GM18858 (cell line): Measurements from ENCODE around the gene BMAL2.
A peak's percentile ranks its signal among the peaks of the same experiment; 100 is the strongest.

Experiments used
- ATAC-seq: cut with Tn5 transposase; IDR thresholded peaks from one replicate; pipeline ENCODE4 v1.9.1; 2021; ENCODE audit not compliant: unreplicated experiment

Gene BMAL2

DNA sequence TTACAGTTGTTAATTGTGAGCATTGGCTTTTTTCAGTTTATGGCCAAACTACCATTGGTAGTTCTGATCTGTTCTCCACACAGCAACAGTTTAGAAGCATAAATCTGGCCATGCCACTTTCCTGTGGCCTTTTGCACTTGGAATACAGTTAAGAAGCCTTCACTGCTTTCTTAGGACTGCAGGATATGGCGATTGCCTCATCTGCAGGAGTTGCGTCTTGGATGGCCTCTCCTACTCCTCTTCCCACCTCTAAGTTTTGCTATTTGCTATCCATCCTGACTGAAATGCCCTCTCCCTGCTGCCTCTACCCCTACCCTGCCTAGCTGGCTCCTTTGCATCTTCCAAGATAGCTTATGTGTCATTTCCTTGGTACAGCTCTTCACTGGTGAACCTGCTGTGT lies 12.8 kb upstream of the BMAL2 start:
- ATAC-seq: no peak

DNA sequence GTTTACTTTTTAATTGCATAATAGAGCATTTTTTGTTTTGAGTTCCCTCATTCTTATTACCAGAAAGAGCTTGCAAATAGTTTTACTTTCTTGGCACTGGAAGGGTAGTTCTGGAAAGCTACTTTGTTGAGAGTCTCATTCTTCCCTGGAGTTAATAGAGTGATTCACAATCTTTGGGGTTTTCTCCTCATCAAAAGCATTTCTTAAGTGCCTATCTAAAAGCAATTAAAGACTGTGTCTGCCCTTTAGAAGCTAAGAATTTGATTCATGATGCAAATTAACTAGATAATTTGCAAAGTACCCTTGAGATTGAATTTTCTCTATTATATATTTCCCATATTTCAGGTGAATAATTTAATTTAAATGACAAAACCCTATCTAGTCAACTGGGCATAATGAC lies 8.1 kb upstream of the BMAL2 start:
- no peak for ATAC-seq

DNA sequence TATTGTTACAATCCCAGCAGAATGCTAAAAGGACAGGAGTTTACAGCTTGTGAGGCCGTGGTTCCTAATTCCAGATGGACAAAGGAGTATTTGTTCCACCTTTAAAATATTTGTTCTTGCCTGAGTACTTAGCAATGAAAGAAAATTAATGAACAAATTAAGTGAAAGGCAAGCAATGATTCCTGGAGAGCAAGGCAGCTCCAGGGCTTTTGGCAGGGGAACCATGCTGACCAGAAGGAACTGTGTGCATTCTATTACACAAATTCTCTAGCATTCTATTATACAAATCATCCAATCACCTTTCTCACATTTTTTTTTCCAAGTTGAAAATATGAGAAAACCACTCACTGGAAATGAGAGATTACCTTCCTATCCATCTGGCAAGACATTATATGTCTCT lies 1.8 kb upstream of the BMAL2 start:
- no peak for ATAC-seq

DNA sequence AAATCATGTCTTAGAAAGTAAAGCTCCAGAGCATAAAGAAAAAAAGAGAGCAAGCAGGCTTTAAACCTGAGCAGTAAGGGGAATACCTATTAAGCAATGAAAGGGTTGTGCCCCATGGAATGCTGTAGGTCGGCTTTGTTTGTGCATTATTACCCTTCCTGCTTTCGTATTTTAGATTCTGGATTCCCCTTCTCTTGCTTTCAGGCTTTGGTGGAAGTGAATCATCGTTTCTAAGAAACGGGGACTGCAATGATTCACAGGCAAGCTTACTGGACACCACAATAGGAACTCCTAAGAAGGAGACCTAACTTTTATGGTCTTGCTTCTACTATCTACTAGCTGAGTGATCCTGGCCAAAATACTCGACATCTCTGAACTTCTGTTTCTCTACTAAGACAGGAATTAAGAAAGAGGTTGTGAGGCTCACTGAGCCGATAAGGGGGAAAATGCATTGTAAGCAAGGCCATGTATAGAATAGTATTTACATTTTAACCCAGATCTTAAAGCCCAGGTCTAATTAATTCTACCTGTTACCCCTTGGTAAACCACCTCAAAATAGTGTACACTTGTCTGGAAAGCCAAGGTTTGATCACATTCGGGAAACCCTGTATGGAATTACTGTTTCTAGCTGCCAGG lies 1.2 kb upstream of the BMAL2 start:
- peak; percentile 35 for ATAC-seq

DNA sequence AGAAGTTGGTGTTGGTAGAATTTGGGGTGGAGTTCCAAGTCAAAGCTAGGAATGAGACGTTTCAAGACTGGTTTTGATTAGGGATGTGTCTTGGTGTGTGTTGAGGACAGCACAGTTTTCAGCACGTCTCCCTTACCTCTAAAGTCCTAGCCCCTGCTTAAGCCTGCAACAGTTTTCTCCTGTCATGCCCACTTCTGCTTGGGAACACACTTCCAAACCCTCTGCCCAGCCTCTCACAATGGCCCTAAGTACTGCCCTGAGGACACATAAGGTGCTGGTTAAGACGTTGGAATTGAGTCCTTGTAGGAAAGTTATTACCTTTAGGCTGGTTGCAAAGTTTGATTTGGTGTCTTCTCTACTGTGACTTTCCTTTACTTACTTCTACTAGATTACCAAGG lies 710 bp upstream of the BMAL2 start:
- no peak for ATAC-seq

DNA sequence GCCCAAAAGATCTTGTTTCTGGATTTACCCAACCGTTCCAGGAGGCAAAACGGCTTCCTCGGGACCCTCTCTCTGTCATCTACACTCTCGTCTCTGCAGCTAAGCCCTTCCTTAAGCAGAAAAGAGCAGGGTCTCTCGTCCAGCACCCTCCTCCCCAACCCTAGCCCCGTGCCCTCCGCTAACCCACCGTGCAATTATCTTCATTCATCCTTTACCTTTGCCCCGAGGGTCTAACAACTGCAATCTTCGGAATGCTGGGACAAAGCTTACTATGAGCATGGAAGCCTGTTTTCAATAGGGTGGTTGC lies 276 bp upstream of the BMAL2 start:
- no peak for ATAC-seq

DNA sequence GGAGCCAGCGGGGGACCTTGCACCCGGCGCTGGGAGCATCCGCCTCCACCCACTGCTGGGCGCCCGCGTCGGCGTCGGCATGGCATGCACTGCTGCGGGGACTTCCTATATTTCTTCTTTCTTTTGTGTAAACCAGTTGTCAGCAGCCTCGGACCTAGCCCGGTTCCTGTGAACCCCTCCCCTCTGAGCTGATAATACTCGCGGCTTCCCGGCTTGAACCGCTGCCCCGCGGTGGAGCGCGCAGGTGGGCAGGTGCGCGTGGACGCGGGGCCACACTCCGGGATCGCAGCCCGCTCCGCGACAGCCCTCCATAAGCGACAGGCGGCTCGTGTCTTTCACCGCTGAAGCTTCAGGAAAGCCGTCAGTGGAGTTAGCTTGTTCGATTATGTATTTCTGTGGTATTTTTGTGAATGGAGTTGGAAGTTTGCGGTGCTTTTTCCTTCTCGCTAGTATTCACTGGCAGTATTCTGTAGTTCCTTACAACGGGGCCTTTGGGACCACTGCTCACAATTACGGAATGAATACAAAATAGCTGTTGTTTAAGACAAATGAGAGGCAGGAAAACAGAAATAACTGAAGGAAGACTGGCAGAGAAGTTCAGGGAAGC lies 870 bp downstream of the BMAL2 start:
- ATAC-seq: peak; percentile 11

DNA sequence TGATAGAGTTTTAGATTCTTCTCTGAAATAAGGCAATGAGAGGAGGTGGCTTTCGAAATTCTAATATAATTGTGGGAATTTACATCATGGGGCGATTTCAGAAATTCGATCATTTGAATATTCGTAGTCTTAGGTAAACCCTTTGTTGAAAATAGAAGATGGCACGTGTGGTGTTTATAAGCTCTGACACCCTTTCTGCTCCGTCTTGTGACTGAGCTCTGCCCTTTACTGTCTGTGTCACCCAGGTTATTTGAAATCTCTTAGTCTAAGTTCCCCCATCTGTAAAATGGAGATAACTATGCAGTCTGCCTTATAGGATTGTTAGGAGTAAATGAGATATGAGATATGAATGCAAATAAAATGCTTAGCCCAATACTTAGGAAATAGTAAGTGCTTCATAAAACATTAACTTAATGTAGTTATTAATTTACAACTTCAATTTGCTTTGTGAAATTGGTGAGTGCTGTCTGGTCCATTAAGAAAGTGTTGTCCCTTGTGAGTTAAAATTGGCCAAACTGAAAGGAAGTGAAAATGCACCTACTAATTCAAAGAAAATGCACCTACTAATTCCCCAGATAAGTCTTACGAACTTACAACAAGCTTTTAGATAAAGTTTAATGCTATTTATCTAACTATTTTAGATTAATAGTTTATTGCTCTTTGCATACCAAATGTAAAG lies 1.5 kb downstream of the BMAL2 start:
- no peak for ATAC-seq

DNA sequence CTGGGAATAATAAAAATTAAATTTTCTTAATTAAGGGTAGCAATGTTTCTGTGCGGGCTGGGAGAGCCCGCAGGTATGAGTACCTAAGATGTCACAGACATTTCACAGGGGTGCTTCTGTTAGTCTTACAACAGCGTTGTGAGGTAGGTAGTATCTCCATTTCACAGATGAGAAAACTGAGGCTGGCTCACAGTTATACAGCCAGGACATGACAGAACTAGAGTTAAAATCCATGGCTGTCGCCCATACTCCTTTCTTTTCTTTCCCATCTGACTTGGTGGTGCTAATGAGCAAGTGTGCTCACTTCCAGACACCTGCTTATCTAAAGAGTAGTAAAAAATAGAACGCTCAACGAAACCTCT lies 2.1 kb downstream of the BMAL2 start:
- ATAC-seq: no peak

DNA sequence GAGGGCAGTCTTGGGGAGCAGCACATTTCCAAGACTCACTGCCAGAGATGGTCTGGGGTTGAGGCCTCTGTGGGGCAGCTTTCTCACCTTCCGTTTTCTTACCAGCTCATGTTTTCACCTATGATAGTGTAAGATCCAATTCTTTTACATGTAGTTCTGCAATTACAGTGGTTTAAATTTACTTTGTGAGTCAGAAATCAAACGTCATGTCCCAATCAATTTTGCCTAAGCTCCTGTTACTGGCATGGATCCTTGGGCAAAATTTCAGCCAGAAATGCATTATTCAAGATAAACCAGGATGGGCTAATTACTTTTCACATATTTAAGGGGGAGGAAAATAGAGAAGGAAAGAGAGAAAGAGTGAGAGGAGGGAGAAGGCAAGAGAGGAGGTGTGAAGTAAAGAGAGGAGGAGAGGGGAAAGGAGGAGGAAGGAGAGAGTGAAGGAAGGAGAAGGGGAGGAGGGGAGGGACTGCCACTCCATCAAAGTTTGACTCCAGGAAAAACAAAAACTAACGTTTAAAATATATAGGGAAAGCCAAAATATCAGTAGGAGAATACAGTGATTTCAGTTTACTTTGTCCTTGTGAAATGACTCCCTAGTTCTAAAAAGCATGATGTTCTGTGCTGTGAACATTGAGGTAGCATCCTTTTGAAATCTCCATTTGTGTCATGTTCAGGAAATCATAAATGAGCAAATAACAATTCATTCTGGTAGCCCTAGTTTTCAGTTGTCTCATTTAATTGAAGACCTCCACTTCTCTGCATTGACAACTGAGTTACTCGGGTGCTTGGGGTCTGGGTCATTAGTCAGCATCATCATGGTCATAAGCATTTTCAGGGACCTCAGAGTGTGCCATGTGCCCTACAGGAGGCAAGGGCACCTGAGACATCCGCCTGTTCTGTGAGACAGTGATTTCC lies 3.0 kb downstream of the BMAL2 start:
- no peak for ATAC-seq

DNA sequence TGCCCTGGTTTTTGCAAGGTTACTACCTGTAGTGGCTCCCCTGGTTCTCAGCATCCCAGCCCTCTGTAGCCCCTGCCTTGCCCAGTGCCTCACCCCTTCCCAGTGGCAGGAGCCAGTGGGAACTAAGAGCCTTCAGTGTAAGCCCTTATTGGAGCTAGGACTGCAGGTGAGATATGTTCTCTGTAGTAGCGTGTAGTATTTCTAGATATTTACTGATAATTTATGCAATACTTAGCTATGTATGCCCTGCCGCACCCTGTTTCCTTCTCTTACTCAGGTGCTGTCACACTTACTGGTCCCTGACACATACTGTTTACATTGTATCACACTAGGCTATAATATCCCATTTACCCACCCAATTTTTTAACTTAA lies 3.6 kb downstream of the BMAL2 start:
- ATAC-seq: no peak

DNA sequence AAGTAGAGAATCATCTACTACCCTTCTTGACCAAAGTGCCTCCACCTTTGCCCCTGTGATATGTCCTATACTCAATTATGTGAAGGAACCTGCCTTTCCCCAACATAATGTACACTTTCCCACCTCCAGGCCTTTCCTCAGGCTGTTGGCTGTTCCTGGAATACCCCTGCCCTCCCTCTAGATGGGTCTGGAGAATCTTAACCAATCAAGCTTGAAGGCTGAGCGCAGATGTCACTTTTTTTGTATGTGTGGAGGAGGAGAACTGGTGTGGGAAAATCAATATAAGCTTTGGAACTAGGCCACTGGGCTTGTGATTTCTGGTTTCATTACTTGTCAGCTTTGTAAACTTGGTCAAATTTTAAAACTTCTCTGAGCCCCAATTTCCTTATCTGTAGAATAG lies 4.7 kb downstream of the BMAL2 start:
- ATAC-seq: no peak

DNA sequence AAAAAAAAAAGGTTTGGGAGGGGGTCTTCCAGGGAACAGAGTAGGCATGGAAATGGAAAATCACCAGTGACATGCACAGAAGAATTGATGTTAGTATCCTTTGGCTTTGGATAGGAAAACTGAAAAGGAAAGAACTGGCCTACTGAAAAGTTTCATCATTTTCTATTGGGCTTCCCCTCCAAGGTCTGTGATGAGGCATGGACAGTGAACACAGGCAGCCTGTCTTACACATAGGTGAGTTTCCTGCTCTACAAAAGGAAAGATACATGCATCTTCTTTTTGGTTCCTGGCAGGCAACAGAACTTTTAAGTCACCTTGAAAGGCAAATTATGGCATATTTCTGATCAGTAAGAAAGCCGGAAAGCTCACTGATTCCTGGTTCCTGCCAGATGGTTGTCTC lies 5.8 kb downstream of the BMAL2 start:
- no peak for ATAC-seq

DNA sequence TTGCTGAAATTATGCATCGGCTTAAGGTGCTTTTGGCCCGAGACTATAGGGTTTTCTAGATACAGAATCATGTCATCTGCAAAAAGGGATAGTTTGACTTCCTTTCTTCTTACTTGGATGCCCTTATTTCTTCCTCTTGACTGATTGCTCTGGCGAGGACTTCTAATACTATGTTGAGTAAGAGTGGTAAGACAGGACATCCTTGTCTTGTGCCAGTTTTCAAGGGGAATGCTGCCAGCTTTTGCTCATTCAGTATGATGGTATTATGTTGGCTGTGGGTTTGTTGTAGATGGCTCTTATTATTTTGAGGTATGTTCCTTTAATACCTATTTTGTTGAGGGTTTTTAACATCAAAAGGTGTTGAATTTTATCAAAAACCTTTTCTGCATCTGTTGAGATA lies 8.3 kb downstream of the BMAL2 start:
- no peak for ATAC-seq

DNA sequence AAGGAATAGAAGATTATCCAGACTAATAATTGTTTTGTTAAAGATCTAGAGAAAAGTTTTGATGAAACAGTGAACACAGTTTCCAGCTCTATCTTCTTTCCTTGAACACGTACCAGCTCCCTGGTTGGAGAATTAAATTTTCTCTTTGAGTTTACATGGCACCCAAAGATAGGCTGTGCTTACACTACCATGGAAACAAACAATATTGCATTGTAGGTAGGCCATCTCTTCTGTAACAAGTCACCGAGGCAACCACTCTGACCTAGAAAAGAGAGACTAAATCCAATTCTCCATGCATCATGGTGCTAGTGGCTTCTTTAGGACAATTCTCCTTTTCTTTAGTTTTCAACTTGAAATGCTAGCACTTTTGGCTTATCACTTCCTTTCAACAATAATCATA lies 9.9 kb downstream of the BMAL2 start:
- no peak for ATAC-seq

DNA sequence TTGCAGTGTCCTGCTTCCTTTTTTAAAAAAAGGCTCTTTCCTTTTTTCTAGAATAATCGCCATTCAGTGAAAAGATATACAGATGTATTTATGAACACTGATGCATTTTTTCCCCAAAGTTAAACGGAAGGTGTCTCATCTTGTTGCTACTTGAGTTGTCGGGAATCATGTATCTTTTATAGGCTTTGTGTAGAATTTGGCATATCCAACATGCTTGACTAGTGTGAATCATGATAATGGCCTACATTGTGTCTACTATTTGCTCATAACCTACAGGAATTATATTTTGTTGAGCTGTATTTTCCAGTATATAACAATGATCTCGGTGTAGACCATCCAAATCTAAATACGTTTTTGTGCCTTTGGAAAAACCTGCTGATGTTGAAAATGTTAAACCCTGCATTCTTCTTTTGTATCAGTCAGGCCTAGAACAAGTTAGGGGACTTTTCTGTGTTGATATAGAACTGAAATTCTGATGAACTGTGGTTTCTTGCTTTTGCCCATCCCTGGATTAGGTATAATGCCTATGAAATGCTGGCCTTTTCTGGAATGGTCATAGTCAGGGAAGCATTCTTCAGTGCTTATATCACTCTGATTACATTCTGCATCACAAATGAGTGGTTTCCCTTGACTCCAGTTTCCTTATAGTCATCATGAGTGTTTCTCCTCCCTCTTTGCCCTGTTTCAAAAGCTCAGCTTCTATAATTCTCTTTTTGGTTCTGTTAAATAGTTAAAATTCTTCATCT lies 10.8 kb downstream of the BMAL2 start:
- ATAC-seq: no peak

DNA sequence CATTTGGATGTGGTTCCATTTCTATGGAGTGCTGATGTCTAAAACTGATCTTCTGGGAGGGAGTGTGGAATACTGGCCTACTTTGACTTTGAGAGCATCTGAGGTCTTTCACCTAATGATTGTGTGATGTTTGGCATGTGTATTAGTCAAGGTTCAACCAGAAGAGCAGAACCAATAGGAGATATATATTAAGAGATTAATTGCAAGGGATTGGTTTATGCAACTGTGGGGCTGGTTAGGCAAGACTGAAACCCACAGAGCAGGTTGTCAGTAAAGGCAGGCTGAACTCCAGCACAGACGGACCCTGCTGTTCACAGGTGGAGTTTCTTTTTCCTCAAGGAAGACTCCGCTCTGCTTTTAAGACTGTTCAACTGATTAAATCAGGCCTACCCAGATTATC lies 11.6 kb downstream of the BMAL2 start:
- ATAC-seq: no peak

DNA sequence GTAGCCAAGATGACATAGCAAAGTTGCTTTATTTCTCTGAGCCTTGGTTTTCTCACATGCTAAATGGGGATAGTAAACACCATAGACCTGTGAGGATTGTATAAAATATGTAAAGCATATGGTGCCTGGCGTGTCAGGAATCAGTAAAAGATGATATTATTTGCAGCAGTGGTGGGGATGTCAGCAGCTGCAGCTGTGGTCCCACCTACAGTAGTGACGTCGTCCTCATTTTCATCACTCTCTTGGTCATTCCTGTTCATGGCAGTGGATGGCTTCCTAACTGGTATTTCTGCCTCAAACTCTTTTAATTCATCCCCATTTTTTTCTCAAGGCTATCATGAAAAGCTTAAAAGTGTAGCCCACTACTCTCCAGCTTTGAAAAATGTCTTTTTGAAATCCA lies 12.1 kb downstream of the BMAL2 start:
- no peak for ATAC-seq

DNA sequence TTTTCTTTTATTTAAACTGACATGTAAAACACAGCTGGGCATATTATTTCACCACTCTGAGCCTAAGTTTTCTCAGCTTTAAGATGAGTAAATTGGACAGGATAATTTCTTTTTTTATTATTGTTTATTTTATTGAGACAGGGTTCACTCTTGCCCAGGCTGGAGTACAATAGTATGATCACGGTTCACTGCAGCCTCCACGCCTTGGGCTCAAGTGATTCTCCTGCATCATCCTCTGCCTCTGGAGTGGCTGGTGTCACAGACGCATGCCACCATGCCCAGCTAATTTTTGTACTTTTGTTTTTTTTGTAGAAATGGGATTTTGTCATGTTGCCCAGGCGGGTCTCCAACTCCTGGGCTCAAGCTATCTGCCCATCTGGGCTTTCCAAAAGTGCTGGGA lies 12.7 kb downstream of the BMAL2 start:
- ATAC-seq: no peak

DNA sequence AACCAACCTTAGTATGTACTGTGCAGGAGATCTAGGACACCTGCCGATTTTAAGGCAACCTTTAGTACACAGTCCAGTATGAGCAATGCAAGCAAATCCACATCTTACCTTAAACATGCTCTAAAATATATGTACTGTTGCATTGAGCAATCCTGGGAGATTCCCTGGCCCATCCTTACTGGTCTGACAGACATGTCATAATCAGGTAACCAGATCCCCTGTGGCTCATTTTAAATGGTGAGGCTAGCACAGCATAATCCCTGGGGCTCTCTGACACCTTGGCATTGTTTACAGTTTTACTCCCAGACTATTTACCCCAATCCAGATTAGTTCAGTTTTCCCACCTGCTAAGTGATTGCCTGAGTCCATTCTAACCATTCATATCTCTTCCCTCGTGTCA lies 15.1 kb downstream of the BMAL2 start:
- ATAC-seq: no peak

DNA sequence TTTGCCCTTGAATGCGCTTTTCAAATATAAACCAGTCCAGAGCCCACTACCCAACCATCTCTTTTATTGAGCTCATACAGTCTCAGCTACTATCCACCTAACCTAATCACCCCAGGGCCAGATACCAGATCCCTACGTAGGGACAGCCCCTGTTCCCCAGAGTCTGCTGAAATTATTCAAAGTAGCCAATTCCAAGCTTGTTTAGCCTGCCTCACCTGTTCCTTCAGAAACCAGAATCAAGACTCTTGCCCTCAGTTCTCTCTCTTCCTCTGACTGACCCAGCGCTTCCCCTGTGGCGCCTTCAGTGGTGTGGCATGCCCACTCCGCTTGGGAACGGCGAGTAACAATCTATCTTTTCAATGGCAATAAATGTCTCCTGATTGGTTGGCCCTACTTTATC lies 18.8 kb downstream of the BMAL2 start:
- no peak for ATAC-seq
